Neural crest cell (in vitro differentiated cells): ENCODE results near the gene DYRK4. TPM values are rescaled to one million over a fixed set of nuclear protein-coding genes. Genes with fewer than 3 reads are reported as not detected.
"Not testable (repeated sequence)": the region's sequence is repeated elsewhere in the genome, so short reads cannot be mapped to it uniquely, and the experiment has no call there.

Source experiments
- DNase-seq: peaks from one replicate; pipeline ENCODE4 v3.0.0; 2021; ENCODE audit warnings: low read depth, mixed read lengths, low spot score
- H3K27ac Mint-ChIP-seq: one replicate; pipeline ENCODE4 v1.8.0; 2021; ENCODE audit warnings: mild to moderate bottlenecking, mixed read lengths; ENCODE audit not compliant: unreplicated experiment
- H3K27me3 Mint-ChIP-seq: 2 replicates; pipeline ENCODE4 v1.8.0; 2021; ENCODE audit warnings: low read depth, mild to moderate bottlenecking, mixed read lengths
- H3K36me3 Mint-ChIP-seq: 2 replicates; pipeline ENCODE4 v1.8.0; 2021; ENCODE audit warnings: low read depth, mild to moderate bottlenecking, mixed read lengths
- H3K4me1 Mint-ChIP-seq: 2 replicates; pipeline ENCODE4 v1.8.0; 2021; ENCODE audit warnings: mixed read lengths
- H3K4me3 Mint-ChIP-seq: one replicate; pipeline ENCODE4 v1.8.0; 2021; ENCODE audit warnings: mild to moderate bottlenecking, mixed read lengths
- H3K9me3 Mint-ChIP-seq: 2 replicates; pipeline ENCODE4 v1.8.0; 2021; ENCODE audit warnings: mixed read lengths
- CTCF ChIP-seq: fragments of 200-600 bp; sonication (generic); conservative IDR thresholded peaks from 2 replicates; pipeline ENCODE4 v1.5.0; 2021; ENCODE audit warnings: antibody characterized with exemption, mild to moderate bottlenecking
- long read RNA-seq: library from polyadenylated mRNA; unstranded; transcript quantifications from one replicate; pipeline ENCODE4 v2.0.0, GENCODE V29; 2020
- total RNA-seq: library from RNA; stranded (reverse); gene quantifications from 2 replicates; pipeline ENCODE4 v1.2.1, GENCODE V29; 2021

Gene DYRK4
- 43.1 and 44.9 TPM in 2 replicates for total RNA-seq
- long read RNA-seq, partial matches to known transcripts, result 13 of 19 reads
- long read RNA-seq, other reads (novel, unspliced or antisense), result 4 of 19 reads

GRCh38 chr12:4562034-4562657 lies at the start of gene DYRK4:
TSS of gene DYRK4 (plus strand) at chr12:4562208. CDS start at chr12:4562246, 38 bp downstream.
- DNase-seq, result peak; percentile 81
- H3K27me3 Mint-ChIP-seq, result no peaks in the 10 kb centered on the region
- peak within 1 kb of the TSS; percentile 84 for H3K4me3 Mint-ChIP-seq
- H3K27ac Mint-ChIP-seq, result peak within 1 kb of the TSS; percentile 98
- peaks cover 3% of the 10 kb centered on the region for H3K36me3 Mint-ChIP-seq
- H3K4me1 Mint-ChIP-seq, result peaks cover 11% of the 10 kb centered on the region
- TF ChIP-seq CTCF, result no peak
- H3K9me3 Mint-ChIP-seq, result no peaks in the 10 kb centered on the region

GRCh38 chr12:4518106-4518728 lies 43.8 kb upstream of the DYRK4 start:
- H3K27ac Mint-ChIP-seq, result no peak overlapping the region
- H3K27me3 Mint-ChIP-seq, result no peaks in the 10 kb centered on the region
- no peak for TF ChIP-seq CTCF
- no peak overlapping the region for H3K4me3 Mint-ChIP-seq
- H3K4me1 Mint-ChIP-seq, result no peaks in the 10 kb centered on the region
- H3K9me3 Mint-ChIP-seq, result no peaks in the 10 kb centered on the region
- no peak for DNase-seq
- H3K36me3 Mint-ChIP-seq, result peaks cover 15% of the 10 kb centered on the region

- not testable (repeated sequence) for H3K27ac Mint-ChIP-seq, DNase-seq, H3K9me3 Mint-ChIP-seq, H3K27me3 Mint-ChIP-seq, H3K4me3 Mint-ChIP-seq, H3K36me3 Mint-ChIP-seq, H3K4me1 Mint-ChIP-seq
Measured at GRCh38 chr12:4523443-4523842, 38.6 kb upstream of the DYRK4 start.

- TF ChIP-seq CTCF, result peak; percentile 94
- H3K4me1 Mint-ChIP-seq, result no peaks in the 10 kb centered on the region
- H3K27ac Mint-ChIP-seq, result no peak overlapping the region
- DNase-seq, result no peak
- H3K9me3 Mint-ChIP-seq, result no peaks in the 10 kb centered on the region
- no peak overlapping the region for H3K4me3 Mint-ChIP-seq
- peaks cover 6% of the 10 kb centered on the region for H3K36me3 Mint-ChIP-seq
- no peaks in the 10 kb centered on the region for H3K27me3 Mint-ChIP-seq
Measured at GRCh38 chr12:4526923-4527546, 35.0 kb upstream of the DYRK4 start.

GRCh38 chr12:4530160-4530559 lies 31.8 kb upstream of the DYRK4 start:
- H3K27ac Mint-ChIP-seq, result no peak overlapping the region
- H3K9me3 Mint-ChIP-seq, result no peaks in the 10 kb centered on the region
- TF ChIP-seq CTCF, result no peak
- no peak overlapping the region for H3K4me3 Mint-ChIP-seq
- DNase-seq, result no peak
- no peaks in the 10 kb centered on the region for H3K27me3 Mint-ChIP-seq
- no peaks in the 10 kb centered on the region for H3K4me1 Mint-ChIP-seq
- no peaks in the 10 kb centered on the region for H3K36me3 Mint-ChIP-seq
